ENCODE data around the gene ZNF568. TPM values are rescaled to one million over a fixed set of nuclear protein-coding genes. Genes with fewer than 3 reads are reported as not detected.
A peak's percentile ranks its signal among the peaks of the same experiment; 100 is the strongest.

ZNF568 gene
- total RNA-seq = 49.7 TPM

DNA sequence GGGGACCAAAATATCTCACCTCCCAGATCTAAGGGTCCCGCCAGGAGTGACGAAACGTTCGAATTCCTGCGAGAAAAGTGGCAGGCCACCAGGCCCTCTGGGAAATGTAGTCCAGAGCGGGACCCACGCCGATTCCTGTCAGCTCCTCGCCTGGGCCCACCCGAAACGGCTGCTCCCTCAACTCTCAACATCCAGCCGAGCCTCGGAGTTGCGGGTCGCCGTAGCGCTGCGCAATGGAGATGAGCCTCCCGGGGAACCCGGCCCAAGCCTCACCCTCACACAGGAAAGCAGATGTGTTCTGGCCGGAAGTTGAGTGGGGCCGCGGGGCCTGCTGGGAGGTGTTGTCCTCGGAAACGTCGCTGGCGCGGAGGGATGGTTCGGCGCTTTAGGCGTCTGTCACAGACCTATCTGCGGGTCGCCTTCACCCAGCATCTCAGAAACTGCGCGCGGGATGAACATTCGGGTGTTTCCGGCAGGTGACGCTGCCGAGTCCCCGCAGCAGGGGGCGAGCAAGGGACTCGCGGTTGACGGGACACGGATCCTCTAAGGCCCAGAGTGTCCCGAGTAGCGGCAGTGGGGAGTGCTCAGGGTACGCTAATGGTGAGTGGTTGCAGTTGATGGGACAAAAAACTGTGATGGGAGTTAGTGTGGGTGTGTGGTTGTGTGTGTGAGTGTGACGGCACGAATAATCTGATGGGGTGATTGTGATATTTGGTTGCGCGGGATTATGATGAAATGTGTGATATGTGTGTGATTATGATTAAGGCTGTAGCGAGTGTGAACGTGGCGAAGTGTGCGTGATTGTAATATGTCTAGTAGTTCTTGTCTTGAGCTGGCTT, at the start of gene ZNF568, which contains the start of gene ZNF829:
ZNF568 (plus strand) TSS at position 341 of the 839 bp plus-strand sequence. CDS start 6,439 bp downstream, outside the sequence.
ZNF829 (minus strand) TSS at position 300 of the 839 bp plus-strand sequence. CDS start 1,124 bp downstream, outside the sequence.
- FAIRE-seq = no peak
- peak; percentile 68 to 82 for DNase-seq (ENCODE audit: low spot score in 2 of 2)

DNA sequence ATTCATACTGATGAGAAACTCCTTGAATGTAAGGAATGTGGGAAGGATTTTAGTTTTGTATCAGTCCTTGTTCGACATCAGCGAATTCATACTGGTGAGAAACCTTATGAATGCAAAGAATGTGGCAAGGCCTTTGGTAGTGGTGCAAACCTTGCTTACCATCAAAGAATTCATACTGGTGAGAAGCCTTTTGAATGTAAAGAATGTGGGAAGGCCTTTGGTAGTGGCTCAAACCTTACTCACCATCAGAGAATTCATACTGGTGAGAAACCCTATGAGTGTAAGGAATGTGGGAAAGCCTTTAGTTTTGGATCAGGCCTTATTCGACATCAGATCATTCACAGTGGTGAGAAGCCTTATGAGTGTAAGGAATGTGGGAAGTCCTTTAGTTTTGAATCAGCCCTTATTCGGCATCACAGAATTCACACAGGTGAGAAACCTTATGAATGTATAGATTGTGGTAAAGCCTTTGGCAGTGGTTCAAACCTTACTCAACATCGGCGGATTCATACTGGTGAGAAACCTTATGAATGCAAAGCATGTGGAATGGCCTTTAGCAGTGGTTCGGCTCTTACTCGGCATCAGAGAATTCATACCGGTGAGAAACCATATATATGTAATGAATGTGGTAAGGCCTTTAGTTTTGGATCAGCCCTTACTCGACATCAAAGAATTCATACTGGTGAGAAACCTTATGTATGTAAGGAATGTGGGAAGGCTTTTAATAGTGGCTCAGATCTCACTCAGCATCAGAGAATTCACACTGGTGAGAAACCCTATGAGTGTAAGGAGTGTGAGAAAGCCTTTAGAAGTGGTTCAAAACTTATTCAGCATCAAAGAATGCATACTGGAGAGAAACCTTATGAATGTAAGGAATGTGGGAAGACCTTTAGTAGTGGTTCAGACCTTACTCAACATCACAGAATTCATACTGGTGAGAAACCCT, 38.9 kb upstream of the ZNF568 start:
- no peak for DNase-seq (ENCODE audit: low spot score in 2 of 2)
- no peak for FAIRE-seq

DNA sequence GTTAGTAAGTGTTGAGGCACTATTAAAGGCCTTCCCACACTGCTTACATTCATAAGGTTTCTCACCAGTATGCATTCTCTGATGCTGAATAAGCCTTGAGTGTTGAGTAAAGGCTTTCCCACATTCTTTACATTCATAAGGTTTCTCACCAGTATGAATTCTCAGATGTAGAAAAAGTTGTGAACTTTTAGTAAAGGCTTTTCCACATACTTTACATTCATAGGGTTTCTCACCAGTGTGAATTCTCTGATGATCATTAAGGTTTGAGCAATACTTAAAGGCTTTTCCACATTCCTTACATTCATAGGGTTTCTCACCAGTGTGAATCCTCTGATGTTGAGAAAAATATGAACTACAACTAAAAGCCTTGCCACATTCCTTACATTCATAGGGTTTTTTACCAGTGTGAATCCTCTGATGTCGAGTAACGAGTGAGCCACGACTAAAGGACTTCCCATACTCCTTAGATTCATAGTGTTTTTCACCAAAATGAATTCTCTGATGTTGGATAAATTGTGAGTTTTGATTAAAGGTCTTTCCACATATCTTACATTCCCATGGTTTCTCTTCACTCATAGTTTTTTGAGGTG, 24.3 kb upstream of the ZNF568 start:
- FAIRE-seq (no peak), DNase-seq (ENCODE audit: low spot score in 2 of 2) (no peak)

DNA sequence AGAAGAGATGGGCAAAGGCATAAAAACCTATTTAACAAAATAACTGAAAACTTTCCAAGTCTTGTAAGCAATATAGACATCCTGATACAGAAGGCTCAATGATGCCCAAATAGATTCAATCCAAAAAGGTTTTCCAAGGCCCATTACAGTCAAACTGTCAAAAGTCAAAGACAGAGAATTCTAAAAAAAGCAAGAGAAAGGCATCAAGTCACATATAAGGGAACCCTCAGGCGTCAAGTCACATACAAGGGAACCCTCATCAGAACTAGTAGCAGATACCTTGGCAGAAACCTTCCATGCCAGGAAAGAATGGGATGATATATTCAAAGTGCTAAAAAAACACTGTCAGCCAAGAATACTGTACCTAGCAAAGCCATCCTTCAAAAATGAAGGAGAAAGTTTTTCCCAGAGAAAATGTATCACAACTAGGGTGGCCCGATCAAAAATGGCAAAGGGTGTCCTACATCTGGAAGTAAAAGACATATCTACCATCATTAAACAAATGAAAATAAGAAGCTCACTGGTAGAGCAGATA, 21.2 kb upstream of the ZNF568 start:
- no peak for FAIRE-seq
- no peak for DNase-seq (ENCODE audit: low spot score in 2 of 2)

DNA sequence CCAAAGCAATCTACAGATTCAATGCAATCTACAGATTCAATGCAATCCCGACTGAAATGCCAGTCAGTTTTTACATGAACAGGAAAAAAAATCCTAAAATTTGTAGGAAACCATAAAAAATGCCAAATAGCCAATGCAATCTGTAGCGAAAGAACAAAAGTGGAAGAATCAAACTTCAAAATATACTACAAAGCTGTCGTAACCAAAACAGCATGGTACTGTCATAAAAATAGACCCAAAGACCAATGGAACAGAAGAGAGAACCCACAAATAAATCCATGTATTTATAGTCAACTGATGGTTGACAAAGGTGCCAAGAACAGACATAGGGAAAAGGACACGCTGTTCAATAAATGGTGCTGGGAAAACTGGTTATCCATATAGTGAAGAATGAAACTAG, 17.7 kb upstream of the ZNF568 start:
- FAIRE-seq = no peak
- no peak for DNase-seq (ENCODE audit: low spot score in 2 of 2)

DNA sequence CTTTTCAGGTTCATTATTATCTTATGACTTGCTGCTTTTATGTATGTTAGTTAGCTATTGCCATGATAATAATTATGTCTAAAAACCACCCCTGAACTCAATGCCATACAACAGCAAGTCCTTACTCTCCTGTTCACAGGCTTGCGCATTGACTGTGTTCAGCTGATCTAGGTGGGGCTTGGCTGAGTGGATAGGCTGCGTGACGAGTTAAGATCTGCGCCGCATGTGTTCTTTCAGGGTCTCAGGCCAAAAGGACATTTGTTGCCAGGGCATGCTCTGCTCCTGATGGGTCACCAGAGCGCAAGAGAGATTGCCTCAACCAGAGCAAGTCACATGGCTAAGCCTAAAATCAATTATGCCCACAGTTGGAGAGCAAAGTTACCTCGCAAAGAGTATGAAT, 859 bp downstream of the ZNF568 start:
- DNase-seq (ENCODE audit: low spot score in 2 of 2) = peak in 1 of 2 donors; percentile 8
- FAIRE-seq = no peak

DNA sequence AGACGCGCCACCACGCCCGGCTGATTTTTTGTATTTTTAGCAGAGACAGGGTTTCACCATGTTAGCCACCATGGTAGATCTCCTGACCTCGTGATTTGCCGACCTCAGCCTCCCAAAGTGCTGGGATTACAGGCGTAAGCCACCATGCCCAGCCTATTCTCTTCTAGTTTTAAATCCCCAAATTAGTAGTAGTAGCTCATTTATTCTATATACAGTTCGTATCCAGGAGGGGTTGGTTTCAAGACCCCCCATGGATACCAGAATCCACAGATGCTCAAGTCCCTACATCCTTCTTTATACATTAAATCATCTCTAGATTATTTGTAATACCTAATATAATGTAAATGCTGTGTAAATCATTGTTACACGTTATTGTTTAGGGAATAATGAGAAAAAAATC, 2.0 kb downstream of the ZNF568 start:
- FAIRE-seq (no peak), DNase-seq (ENCODE audit: low spot score in 2 of 2) (no peak)

DNA sequence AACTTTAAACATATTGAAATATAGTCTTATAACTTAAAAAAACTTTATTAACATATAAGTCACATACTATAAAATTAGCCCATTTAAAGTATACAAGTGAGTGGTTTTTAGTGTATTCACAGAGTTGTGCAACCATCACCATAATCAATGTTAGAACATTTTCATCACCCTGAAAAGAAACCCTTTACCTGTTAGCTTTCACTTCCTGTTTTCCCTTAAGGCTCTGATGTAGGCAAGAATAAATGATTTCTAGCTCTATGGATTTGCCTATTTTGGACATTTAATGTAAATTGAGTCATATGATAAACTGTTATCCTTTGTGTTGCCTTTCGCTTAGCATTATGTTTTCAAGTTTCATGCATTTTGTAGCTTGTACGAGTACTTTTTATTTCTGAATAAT, 15.6 kb downstream of the ZNF568 start:
- FAIRE-seq = no peak

DNA sequence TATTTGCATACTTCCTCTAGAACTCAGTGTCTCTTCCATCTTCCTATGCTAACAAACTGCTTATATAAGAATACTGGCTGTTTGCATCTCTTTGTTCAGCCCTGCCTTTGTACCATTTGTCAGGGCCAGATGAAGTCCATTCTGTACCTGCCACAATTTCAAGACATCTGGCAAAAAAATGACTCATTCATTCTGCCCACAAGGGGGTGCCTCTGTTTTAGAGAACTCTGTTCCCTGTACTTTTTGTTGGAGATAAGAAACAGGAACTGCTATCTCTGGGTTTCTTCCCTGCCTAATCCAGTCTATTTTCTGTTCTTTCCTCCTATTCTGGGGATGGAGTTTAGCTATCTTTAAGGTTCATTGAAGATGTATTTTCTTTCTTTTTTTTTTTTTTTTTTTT, 23.0 kb downstream of the ZNF568 start:
- DNase-seq (ENCODE audit: low spot score in 2 of 2) (no peak), FAIRE-seq (no peak)

More for the DNA sequence above, 15.6 kb downstream of the ZNF568 start:
- no peak for DNase-seq (ENCODE audit: low spot score in 2 of 2)

DNA sequence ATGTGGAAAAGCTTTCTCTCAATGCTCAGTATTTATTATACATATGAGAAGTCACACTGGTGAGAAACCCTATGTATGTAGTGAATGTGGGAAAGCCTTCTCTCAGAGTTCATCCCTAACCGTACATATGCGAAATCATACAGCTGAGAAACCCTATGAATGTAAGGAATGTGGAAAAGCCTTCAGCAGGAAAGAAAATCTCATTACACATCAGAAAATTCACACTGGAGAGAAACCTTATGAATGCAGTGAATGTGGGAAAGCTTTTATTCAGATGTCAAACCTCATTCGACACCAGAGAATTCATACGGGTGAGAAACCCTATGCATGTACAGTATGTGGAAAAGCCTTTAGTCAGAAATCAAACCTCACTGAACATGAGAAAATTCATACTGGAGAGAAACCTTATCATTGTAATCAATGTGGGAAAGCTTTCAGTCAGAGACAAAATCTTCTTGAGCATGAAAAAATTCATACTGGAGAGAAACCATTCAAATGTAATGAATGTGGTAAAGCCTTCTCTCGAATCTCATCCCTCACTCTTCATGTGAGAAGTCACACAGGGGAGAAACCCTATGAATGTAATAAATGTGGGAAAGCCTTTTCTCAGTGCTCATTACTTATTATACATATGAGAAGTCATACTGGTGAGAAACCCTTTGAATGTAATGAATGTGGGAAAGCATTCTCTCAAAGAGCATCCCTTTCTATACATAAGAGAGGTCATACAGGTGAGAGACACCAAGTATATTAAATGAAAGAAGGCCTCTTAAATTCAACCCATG, 34.4 kb downstream of the ZNF568 start:
- DNase-seq (ENCODE audit: low spot score in 2 of 2) (no peak), FAIRE-seq (no peak)

DNA sequence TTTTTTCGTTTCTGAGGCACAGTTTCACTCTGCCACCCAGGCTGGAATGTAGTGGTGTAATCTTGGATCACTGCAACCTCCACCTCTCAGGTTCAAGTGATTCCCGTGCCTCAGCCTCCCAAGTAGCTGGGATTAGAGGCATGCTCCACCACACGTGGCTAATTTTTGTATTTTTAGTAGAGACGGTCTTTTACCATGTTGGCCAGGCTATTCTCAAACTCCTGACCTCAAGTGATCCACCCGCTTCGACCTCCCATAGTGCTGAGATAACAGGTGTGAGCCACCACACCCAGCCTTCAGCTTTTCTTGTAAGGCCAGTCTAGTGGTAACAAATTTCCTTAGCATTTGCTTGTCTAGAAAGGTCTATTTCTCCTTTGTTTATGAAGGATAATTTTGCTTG, 46.2 kb downstream of the ZNF568 start:
- FAIRE-seq = no peak

DNA sequence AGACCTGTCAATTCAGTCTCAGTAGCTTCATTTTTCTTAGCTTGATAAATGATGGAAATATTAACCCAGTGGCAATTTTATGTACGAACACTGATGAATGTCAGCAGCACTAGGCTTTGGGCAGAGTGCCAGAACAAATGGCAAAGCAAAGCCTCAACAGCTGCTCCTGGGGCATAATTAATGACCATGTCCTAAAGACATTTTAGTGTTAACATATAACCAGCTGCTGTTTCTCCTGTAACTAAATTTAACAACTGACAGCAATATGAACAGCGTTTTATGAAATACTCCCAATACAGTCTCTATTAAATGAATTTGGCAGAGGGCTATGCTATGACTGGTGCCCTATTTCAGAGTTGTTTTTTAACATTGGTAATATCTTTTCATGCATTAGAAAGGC, 47.1 kb downstream of the ZNF568 start:
- FAIRE-seq (no peak), DNase-seq (ENCODE audit: low spot score in 2 of 2) (no peak)

More for the DNA sequence above, 46.2 kb downstream of the ZNF568 start:
- DNase-seq (ENCODE audit: low spot score in 2 of 2) = no peak

DNA sequence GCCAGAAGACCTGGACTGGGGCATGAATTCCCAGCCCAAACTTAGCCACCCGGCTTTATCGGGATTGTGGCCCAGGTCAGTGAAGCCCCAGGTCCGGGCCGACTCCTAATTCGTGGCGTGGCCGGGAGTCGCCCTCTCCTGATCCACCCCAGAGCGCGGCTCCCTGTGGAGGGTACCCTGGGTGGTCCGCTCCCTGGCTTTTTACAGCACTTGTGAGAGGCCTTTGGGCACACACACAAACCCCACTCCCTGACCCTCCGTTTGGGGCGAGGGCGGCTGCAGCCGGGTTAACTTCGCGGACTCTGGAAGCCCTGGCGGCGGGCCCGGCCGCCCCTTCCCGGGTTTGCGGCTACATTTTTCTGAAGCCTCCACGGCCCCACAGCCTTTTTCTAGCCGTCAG, 56.4 kb downstream of the ZNF568 start:
- FAIRE-seq = no peak
- no peak for DNase-seq (ENCODE audit: low spot score in 2 of 2)

DNA sequence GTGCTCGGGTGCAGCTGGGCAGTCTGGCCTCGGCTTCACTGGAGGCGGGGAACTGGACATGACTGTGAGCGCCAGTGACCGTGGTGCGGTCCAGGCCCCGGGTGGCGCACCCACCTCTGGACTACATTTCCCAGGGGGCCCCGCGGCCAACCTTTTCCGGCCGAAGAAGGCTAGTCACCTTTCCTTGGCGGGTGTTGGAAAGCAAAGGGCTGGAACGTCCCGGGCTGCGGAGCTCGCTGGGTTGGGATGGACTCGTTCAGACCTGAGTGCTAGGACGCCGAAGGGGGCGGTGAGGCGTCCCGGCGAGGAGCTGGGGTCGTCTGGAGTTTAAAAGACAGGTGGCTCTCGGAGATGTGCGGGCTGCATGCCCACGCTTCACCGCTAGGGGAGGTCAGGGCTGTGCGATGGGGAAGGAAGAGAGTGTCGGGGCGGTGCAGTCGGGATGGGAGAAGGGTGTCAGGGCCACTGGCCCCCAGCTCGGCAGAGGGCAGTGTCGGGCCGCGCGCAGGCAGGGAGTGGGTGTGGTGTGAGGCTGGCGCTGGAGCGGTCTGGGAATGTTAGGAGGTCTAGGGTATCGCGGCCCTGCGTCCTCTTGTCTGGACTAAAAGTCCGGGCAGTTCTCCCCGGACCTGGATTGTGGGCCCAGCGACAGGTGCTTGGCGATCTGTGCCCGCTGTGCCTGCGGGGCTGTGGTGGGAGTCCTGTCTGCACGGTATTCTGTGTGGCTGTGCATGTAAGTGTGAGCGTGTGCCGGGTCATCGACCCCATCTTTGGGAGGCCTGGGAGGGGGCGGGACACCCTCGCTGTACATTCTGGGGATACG, 57.1 kb downstream of the ZNF568 start:
- FAIRE-seq = no peak
- DNase-seq (ENCODE audit: low spot score in 2 of 2) = peak; percentile 61 to 89

DNA sequence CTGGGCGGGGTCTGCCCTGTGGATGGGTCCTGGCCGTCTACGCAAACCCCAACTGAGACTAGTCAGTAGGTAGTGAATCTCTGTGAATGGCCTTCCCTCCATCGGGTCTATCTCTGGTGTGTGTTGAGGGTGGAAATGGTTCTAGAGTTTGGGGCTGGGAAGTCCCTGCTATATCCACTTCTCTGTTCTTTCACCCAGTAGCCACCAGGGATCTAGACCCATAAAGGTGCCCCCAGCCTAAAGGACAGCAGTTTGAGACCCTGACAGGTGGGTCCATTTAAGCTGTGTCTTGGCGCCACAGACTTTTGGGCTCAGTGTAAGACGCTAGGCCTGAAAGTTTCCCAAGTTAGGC, 57.7 kb downstream of the ZNF568 start:
- DNase-seq (ENCODE audit: low spot score in 2 of 2) (no peak), FAIRE-seq (no peak)

DNA sequence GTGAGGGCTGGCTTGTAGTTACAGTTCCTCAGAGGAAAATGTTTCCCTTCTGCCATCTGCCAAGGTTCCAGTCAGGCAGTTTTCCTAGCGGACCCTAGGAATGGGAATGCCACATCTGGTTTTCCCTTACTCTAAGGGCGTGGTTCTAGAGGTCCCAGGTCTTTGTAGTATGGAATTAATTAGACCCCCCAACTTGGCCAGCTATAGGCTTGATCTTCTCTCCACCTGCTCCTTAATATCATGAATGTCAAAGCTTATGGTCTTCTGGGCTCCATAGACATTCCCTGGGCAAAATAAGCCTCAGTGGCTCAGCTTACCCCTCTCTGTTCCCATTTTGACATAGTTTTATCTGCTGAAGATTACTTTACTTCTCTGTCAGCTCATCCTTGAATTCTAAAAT, 70.0 kb downstream of the ZNF568 start:
- FAIRE-seq = no peak
- no peak for DNase-seq (ENCODE audit: low spot score in 2 of 2)

DNA sequence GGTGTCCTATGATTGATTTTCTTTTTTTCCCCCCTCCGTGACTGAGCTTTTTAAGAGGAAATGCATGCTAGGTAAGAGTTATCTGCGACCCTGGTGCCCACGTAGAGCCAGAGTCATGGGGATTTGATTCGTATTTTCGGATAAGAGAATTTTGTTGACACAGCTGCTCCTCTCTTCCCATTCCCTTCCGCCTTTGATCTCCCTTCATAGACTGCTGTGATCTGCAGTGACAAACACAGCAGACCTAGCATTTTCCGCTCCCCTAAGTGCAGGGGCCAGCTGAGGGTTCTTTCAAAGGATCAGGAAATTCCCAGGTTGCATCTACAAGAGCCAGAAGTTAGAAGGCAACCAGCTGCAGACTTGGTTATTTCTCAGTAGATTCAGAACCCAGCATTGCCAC, 70.5 kb downstream of the ZNF568 start:
- no peak for FAIRE-seq
- no peak for DNase-seq (ENCODE audit: low spot score in 2 of 2)

DNA sequence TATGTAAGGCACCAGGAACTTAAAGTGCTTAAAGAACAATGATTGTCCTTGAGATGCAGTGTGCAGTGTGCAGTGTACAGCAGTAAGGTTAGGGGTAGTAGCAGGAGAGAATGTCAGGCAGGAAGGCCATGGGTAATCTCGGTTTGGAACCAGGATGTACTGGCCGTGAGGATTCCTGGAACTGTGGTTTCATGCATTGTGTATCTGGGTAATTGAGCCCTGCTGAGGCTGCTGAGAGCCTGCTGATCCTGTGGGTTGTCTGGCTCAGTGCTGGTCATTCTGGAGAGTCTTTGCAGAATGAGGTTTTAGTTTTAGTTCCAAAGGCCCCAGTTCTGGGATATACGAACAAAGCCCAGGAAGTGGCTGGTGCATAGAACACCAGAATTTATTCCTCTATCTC, 71.0 kb downstream of the ZNF568 start:
- FAIRE-seq (no peak), DNase-seq (ENCODE audit: low spot score in 2 of 2) (no peak)

All from frontal cortex (tissue), 4 donors.